ENCODE measurements around the gene UBE3C. TPM values are rescaled to one million over a fixed set of nuclear protein-coding genes. Genes with fewer than 3 reads are reported as not detected.

UBE3C gene
- total and polyA plus RNA-seq, 2 donors (not counting 3 experiments of a cell fraction or from before 2014, with no cell fraction given): 45.1 to 77.3 TPM

DNA sequence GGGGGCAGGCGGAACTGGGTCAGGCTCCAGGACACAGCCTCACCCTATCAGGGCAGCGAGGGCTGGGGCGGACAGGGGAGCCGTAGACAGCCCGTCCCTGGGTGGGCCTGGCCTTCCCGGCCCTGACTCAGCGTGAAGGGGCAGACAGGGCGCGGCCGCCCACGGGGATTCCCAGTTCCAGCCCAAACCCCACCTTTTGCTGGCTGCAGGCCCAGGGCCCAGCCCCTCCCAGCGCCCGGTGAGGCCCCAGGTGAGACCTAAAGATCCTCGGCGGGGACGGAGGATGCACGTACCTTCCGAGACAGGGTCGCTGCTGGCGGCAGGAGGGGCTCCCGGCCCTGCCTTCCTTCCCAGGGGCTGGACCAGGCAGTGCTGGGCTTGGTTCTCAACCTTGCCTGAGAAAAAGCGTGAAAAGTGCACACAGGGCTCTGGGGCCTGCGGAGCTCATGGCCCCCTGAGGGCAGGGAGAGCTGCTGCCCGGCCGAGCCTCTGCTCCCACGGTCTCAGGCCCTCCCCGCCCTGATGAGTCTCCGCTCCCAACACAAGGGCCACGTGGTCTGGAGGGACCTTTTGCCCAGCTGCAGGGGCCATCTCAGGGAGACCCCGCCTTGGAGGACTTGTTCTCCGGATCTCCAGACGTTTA, 154.2 kb downstream of the UBE3C start:
- dilution Hi-C loops (cut with MboI; ENCODE audit: extremely low pct_ligation_motif_present, low sequenced_read_pairs): no loop called here

More for the DNA sequence above, 154.2 kb downstream of the UBE3C start:
- POLR2A ChIA-PET: no interaction called here
- Histone ChIP-seq H3K79me2 (ENCODE audit: control insufficient read depth, insufficient read depth, low read length) (no peaks in the 10 kb centered on the region), H3K4me1 (ENCODE audit: control insufficient read depth, extremely low read depth, insufficient read depth, low read length) (no peaks in the 10 kb centered on the region), H3K9me3 (replicated peaks; ENCODE audit: control insufficient read depth, insufficient read depth, low read length) (no peaks in the 10 kb centered on the region), H3K36me3 (ENCODE audit: control insufficient read depth in 2 of 2, extremely low read depth in 1 of 2, insufficient read depth in 2 of 2, low read length in 2 of 2) (no peaks in the 10 kb centered on the region), H3K9me1 (replicated peaks; ENCODE audit: control insufficient read depth, extremely low read depth, insufficient read depth, low read length) (no peaks in the 10 kb centered on the region), H3K27me3 (ENCODE audit: control insufficient read depth in 2 of 2, insufficient read depth in 2 of 2, low read length in 2 of 2) (no peaks in the 10 kb centered on the region), H3K9ac (replicated peaks; ENCODE audit: extremely low read depth, insufficient read depth, low read length) (no peak overlapping the region), H3K4me3 (replicated peaks in 1 of 3; ENCODE audit: insufficient read depth in 1 of 3, low read depth in 1 of 3, low read length in 3 of 3) (no peak overlapping the region), H4K20me1 (replicated peaks; ENCODE audit: control insufficient read depth, extremely low read depth, insufficient read depth, low read length) (no peaks in the 10 kb centered on the region), H3K27ac (ENCODE audit: insufficient read depth, low read depth, low read length) (no peak overlapping the region), H2AFZ (ENCODE audit: low read depth, low read length) (no peak overlapping the region), H3K4me2 (ENCODE audit: insufficient read depth, low read length) (no peak overlapping the region)
- intact Hi-C loops (cut with micrococcal nuclease): no loop called here
- TF ChIP-seq POLR2AphosphoS5 (IDR thresholded peaks at IDR 0.05; ENCODE audit: insufficient read depth, low read depth, low read length) (no peak), MYC (IDR thresholded peaks at IDR 0.05; ENCODE audit: low read depth, low read length) (no peak), GATA2 (IDR thresholded peaks at IDR 0.05; ENCODE audit: insufficient read depth, insufficient read length, low read depth, low read length) (no peak), JUN (IDR thresholded peaks at IDR 0.05; ENCODE audit: borderline replicate concordance, insufficient read depth, insufficient read length, low read depth) (no peak), EZH2 (IDR thresholded peaks at IDR 0.05; ENCODE audit: borderline replicate concordance, low read depth, low read length, severe bottlenecking) (no peak), FOS (IDR thresholded peaks at IDR 0.05; ENCODE audit: borderline replicate concordance, insufficient read depth, low read length) (no peak), POLR2A (IDR thresholded peaks at IDR 0.05; ENCODE audit: low read depth, low read length) (no peak)
- TF ChIP-seq, protein P1, sequence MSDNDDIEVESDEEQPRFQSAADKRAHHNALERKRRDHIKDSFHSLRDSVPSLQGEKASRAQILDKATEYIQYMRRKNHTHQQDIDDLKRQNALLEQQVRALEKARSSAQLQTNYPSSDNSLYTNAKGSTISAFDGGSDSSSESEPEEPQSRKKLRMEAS (IDR thresholded peaks at IDR 0.05; ENCODE audit: insufficient read depth, insufficient read length): no peak
- TF ChIP-seq, protein P2, sequence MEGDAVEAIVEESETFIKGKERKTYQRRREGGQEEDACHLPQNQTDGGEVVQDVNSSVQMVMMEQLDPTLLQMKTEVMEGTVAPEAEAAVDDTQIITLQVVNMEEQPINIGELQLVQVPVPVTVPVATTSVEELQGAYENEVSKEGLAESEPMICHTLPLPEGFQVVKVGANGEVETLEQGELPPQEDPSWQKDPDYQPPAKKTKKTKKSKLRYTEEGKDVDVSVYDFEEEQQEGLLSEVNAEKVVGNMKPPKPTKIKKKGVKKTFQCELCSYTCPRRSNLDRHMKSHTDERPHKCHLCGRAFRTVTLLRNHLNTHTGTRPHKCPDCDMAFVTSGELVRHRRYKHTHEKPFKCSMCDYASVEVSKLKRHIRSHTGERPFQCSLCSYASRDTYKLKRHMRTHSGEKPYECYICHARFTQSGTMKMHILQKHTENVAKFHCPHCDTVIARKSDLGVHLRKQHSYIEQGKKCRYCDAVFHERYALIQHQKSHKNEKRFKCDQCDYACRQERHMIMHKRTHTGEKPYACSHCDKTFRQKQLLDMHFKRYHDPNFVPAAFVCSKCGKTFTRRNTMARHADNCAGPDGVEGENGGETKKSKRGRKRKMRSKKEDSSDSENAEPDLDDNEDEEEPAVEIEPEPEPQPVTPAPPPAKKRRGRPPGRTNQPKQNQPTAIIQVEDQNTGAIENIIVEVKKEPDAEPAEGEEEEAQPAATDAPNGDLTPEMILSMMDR (IDR thresholded peaks at IDR 0.05; ENCODE audit: extremely low read depth in 1 of 2, insufficient read depth in 1 of 2, low read depth in 1 of 2, low read length in 2 of 2): no peak
- CTCF ChIA-PET: interaction anchor here (1.1 kb wide), 1 partner anchor 21 kb away, joined by 3 read pairs; no protein-coding TSS in a partner anchor
- no TSS peak for BruUV-seq (replicated peaks)
- no peak for DNase-seq (ENCODE audit: low read depth, low spot score)
- no peak for FAIRE-seq

All from endothelial cell of umbilical vein (primary cell).